Middle frontal gyrus (tissue), 1 donor: ENCODE measurements around the gene GDF15.

Experiments used
- DNase-seq: peaks from one replicate; pipeline ENCODE4 v3.0.0-alpha.2; 2015; ENCODE audit warnings: low spot score; ENCODE audit errors: extremely low spot score

GDF15 gene

GRCh38 chr19:18430417-18431144 lies 44.6 kb downstream of the GDF15 start:
- no peak for DNase-seq

- no peak for DNase-seq
Measured at GRCh38 chr19:18431351-18432197, 45.6 kb downstream of the GDF15 start.

- no peak for DNase-seq
Measured at GRCh38 chr19:18432275-18433014, 46.5 kb downstream of the GDF15 start.

- no peak for DNase-seq
Measured at GRCh38 chr19:18433015-18433691, 47.2 kb downstream of the GDF15 start.

- no peak for DNase-seq
Measured at GRCh38 chr19:18433735-18434398, 47.9 kb downstream of the GDF15 start.

- DNase-seq, result no peak
Measured at GRCh38 chr19:18434411-18435175, 48.6 kb downstream of the GDF15 start.

GRCh38 chr19:18435178-18435841 lies 49.4 kb downstream of the GDF15 start:
- DNase-seq, result no peak

GRCh38 chr19:18435842-18436670 lies 50.1 kb downstream of the GDF15 start:
- no peak for DNase-seq

GRCh38 chr19:18436671-18437490 lies 50.9 kb downstream of the GDF15 start:
- DNase-seq, result no peak

GRCh38 chr19:18437491-18438330 lies 51.8 kb downstream of the GDF15 start, which contains the start of gene ISYNA1:
TSS of gene ISYNA1 (minus strand) at chr19:18438133. CDS start at chr19:18437979, 154 bp downstream.
- DNase-seq, result no peak

GRCh38 chr19:18438331-18439024 lies 52.5 kb downstream of the GDF15 start:
- DNase-seq, result no peak
